Activated CD4-positive, alpha-beta T cell treated with anti-CD3 and anti-CD28 coated beads, Interleukin-2, amount 50 U/mL, for 48 hours (primary cell): ENCODE data around the gene IL17RE.

Experiments used
- DNase-seq, 2 experiments: peaks; one replicate each; pipeline ENCODE4 v3.0.0-alpha.2; 2020

The IL17RE gene

GRCh38 chr3:9906480-9906879 is 3.8 kb downstream of the IL17RE start:
- no peak for DNase-seq

DNA sequence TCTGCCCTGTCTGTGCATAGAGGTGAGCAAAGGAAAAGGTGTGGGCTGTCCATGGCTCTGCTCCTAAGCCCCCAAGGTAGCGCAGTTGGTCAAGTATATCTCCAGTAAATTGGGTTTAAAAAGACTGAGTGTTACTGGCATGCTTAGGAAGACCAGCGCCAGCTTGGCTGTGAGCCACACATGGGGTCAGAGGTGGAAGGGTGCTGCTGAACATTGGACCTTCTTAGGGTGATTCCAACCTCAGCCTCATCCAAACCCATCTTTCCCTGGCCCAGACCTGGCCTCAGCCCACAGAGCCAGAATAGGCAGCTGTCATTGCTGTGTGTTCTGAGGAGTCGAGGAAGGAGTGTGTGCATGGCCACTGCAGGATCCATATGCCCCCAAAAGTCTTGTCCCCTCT is 5.6 kb downstream of the IL17RE start:
- no peak for DNase-seq

DNA sequence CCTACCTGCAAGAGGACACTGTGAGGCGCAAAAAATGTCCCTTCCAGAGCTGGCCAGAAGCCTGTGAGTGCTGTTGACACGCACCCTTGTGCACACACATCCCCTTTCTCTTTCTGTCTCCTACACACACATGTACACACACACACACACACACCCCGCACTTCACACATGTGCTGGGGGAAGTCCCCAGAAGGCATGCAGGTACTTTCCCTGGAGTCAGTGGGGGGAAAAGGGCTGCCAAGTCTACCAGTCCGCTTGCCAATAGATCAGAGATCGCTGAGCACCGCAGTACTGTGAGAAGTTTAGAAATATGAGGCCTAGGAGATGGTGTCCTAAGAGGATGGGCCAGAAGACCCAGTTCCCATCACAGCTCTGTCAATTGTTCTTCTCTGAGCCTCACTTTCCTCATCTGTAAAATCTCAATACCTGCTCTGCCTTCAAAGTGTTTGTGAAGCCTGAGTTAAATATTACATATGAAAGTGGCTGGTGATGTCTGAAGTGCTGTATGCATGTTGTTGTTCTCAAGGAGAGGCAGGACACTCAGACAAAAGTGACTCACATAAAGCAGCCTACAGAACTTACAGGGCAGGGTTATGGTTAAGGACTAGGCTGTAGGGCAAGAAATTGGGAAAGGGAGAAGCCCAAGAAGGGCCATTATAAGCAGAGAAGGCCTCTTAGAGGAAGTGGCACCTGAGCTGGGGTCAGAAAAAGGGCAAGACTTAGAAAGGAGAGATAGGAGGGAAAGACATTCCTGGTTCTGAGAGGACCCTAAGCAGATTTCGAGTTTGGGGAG is 6.8 kb downstream of the IL17RE start:
- peak in 1 of 2 experiments; percentile 34 for DNase-seq

GRCh38 chr3:9911863-9912262 is 9.2 kb downstream of the IL17RE start:
- DNase-seq = no peak

DNA sequence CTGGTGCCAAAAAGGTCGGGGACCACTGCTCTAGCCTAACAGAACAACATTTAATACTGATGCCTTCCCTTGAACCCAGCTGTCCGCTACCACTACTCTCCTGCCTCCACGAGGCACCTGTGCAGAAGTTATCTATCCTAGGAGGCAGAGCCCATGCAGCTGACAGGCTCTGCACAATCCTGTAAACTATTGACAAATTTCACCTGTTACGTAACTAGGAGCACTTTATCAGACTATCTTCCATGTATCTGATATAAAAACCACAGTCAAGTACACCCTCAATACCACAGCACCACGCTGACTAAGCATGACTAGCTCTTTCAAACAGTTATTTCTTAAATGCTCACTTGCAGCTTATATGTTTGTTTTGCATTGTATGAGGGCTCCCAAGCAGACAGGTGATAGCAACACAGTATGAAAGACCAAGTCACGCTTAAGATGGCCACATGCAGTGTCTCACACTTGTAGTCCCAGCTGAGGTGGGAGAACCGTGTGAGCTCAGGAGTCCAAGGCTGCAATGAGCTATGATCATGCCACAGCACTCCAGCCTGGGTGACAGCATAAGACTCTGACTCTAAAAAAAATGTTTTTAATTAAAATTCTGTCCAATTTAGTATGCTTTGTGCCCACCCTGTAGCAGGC is 9.8 kb downstream of the IL17RE start:
- peak in 1 of 2 experiments; percentile 23 for DNase-seq

DNA sequence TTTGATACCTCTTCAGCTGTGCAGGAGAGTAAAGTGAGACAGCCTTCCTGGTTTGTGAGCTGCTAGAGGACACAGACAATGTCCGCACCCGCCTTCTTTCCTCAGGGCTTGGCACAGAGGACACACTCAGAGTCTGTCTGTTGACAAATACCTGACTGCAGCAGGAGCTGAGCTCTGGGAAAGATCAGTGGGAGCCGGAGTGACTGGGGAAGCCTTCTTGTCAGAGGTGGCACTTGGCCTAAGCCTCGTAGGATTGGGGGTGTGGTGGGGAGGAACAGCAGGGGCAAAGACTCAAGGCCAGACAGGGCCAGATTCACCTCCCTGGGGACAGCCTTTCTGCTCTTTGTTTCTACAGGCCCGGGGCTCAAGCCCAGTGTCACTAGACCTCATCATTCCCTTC is 11.0 kb downstream of the IL17RE start:
- DNase-seq = no peak

DNA sequence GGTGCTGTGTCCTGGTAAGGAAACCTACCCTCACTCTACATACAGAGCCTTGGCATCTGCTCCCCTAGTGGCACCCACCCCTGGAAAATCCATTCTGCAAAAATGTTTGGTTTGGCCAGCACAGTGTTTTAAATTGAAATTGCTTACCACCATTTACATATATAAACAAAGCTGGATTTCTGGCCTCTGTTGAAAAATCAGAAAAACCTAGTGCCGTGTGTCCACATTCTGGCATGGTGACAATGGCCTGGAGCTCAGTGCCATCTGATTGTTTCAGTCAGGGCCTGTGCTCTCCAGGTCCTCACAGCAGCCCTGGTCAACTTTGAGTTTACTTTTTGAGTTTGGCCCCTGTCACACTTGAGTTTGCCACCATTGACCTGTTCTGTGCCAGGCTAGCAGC is 11.4 kb downstream of the IL17RE start:
- DNase-seq = no peak

DNA sequence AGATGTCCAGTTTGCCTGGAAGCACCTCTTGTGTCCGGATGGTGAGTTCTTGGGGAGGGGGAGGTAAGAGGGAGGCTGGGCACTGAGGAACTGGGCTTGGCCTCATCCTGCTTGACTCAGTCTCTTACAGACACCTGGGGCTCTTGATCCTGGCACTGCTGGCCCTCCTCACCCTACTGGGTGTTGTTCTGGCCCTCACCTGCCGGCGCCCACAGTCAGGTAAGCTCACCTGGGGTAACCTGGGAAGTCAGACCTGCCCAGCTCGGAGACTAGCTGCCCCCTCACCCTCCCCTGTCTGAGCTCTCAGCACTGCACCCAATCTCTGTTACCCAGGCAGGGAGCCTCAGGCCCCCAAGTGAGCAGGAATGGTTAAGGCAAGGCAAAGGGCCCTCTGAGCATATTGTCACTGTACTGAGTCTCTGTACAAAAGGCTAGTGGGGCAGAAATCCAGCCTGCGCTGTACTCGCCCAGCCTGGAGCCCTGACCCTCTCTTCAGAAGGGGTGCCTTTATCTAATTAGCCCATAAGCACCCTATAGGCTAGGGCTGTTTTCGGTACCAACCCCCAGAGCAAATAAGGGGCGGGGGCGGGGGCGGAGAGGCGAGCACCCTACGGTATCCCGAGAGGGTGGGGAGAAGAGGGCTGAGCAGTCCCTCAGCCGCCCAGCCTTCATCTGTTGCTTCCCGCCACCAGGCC is 12.1 kb downstream of the IL17RE start:
- DNase-seq = no peak

- DNase-seq = peak; percentile 53 to 55
Measured at GRCh38 chr3:9915254-9916141, 12.8 kb downstream of the IL17RE start.

DNA sequence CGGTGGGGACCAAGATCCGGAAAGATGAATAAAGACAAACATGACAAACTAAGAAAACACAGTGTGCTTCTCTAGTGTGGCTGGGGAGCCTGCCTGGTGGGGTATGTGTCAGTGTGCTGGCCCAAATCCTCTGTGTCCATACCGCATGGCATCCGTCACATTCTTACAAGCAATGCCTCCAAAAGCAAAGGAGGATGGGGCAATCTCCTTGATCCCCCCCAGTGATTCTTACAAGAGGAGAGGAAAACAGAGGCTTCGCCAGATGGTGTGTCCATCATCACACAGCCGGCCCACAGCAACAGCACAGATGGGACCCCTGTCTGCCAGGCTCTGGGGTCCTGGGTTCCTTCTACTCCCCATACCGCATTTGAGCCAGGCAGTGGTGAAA is 13.7 kb downstream of the IL17RE start:
- no peak for DNase-seq

DNA sequence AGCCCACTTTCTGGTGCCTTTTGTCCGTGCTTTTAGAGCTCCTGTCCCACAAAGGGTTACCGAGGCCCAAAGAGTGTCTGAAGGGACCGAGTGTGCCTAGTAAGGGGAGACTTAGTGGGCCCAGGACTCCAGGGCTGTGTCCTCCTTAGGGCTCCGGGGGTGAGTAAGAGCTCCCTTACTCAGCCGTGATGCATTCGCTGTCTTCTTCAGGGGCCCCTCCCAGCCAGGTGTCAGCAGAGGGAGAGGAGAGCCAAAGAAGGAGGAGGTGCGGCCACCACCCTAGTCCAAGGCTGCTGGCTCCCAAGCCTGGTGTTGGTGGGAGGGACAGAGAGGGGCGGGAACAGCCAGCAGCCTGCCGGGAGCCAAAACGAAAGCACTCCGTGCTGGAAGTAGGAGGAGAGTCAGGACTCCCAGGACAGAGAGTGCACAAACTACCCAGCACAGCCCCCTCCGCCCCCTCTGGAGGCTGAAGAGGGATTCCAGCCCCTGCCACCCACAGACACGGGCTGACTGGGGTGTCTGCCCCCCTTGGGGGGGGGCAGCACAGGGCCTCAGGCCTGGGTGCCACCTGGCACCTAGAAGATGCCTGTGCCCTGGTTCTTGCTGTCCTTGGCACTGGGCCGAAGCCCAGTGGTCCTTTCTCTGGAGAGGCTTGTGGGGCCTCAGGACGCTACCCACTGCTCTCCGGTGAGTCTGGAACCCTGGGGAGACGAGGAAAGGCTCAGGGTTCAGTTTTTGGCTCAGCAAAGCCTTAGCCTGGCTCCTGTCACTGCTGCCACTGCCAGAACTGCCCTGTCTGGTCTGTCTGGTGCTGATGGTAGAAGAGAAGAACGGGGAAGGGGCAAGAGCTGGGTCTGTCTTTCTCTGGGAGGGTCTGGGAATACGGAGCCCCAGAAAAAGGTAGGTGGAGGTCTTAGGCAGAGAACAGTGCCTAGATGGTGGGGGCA is 14.4 kb downstream of the IL17RE start, which contains the start of gene IL17RC:
Gene IL17RC, plus strand, starts transcription at position 365 of the 947 bp plus-strand sequence. Its CDS starts 218 bp downstream, at position 583.
- peak; percentile 34 to 53 for DNase-seq

GRCh38 chr3:9917820-9918219 is 15.2 kb downstream of the IL17RE start:
- DNase-seq = no peak

GRCh38 chr3:9918261-9919038 is 15.8 kb downstream of the IL17RE start:
- DNase-seq = no peak

DNA sequence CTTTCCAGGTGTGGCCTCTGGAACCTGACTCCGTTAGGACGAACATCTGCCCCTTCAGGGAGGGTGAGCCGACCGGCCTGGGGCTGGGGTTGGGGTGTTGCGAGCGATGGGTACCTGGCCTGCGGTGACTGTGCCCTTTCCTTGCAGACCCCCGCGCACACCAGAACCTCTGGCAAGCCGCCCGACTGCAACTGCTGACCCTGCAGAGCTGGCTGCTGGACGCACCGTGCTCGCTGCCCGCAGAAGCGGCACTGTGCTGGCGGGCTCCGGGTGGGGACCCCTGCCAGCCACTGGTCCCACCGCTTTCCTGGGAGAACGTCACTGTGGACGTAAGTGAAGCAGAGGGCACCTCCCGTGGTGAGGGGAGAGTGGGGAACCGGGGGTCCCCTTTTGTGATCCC is 25.5 kb downstream of the IL17RE start:
- DNase-seq = no peak

DNA sequence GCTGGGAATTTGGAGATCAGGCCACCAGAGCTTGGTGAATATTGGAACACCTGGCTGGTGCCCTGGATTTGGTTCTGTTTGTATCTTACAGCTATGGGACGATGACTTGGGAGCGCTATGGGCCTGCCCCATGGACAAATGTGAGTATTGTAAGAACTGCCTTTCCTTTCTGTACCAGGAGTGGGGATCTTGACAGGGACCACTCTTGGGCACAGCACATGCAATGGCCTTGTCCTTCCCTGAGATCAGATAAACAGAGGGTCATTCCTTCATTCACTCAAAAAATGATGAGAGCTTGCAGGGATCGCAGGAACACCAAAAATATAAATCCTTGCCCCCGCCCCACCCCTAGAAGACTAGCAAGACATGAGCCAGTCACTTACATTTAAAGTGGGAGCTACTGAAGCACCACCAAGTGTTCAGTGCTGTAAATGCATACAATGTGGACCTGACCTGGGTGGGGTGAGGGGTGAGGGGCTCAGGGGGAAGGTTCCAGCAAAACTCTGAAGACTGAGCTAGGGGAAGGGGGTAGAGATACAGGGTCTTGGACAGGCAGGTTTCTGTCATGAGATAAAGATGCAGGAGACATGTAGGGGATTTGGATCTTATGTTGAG is 28.3 kb downstream of the IL17RE start:
- no peak for DNase-seq

DNA sequence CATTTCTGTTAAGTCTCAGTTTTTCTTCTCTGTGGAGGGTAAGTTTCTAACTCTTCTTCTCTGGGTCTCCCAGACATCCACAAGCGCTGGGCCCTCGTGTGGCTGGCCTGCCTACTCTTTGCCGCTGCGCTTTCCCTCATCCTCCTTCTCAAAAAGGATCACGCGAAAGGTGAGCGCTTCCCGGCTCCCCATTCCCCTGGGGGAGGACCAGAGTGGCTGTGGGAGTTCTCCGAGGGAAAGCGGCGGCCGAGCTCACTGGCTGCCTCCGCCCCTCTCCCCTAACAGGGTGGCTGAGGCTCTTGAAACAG is 29.8 kb downstream of the IL17RE start:
- no peak for DNase-seq

DNA sequence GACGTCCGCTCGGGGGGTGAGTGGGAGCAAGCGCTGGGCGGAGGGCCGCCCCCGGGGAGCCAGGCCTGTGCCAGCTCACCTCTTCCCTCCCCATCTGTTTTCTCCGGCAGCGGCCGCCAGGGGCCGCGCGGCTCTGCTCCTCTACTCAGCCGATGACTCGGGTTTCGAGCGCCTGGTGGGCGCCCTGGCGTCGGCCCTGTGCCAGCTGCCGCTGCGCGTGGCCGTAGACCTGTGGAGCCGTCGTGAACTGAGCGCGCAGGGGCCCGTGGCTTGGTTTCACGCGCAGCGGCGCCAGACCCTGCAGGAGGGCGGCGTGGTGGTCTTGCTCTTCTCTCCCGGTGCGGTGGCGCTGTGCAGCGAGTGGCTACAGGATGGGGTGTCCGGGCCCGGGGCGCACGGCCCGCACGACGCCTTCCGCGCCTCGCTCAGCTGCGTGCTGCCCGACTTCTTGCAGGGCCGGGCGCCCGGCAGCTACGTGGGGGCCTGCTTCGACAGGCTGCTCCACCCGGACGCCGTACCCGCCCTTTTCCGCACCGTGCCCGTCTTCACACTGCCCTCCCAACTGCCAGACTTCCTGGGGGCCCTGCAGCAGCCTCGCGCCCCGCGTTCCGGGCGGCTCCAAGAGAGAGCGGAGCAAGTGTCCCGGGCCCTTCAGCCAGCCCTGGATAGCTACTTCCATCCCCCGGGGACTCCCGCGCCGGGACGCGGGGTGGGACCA is 30.4 kb downstream of the IL17RE start:
- peak; percentile 90 to 92 for DNase-seq

DNA sequence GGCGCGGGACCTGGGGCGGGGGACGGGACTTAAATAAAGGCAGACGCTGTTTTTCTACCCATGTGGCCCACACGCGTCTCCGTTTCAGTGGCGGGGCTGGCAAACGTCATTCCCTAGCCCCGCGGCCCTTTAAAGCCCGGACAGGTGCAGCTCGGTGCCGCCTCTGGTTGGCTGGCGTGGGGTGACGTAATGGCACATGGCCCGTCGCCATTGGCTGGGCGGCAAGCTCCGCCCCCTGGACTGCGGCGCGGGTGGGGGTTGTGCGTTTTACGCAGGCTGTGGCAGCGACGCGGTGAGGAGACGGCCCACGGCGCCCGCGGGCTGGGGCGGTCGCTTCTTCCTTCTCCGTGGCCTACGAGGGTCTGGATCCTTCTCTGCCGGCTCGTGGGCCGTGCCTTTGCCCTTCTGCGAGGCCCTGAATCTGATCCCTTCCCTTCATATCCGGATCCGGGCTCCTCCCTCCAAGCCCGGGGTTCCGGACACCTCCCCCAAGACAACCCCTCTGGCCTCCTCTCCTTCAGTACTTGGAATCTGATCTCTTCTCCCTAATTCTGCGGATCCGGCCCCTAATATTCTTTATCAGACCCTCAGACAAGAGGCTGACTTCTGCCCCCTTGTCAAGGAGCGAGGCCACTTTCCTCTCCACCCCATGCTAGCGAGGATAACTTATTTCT is 31.1 kb downstream of the IL17RE start, which contains the start of gene CRELD1:
Gene CRELD1, plus strand, starts transcription at position 274 of the 674 bp plus-strand sequence. CDS start 605 bp downstream, outside the sequence.
- DNase-seq = peak; percentile 96 to 97

DNA sequence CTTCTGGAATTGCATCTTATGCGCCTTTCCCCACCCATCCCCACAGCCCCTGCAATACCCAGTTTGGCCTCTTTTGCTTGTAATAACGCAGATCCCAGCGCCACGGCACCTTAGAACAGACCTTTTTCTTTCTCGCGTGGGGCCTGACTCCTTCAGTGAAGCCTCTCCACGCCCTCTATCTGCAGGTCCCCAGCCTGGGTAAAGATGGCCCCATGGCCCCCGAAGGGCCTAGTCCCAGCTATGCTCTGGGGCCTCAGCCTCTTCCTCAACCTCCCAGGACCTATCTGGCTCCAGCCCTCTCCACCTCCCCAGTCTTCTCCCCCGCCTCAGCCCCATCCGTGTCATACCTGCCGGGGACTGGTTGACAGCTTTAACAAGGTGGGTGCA is 31.6 kb downstream of the IL17RE start:
- DNase-seq = no peak
